Right hindlimb (tissue), 1 donor: Measurements from ENCODE around the gene MROH7.

Source experiments
- DNase-seq: peaks from one replicate; pipeline ENCODE4 v3.0.0-alpha.2; 2018

The MROH7 gene

DNA sequence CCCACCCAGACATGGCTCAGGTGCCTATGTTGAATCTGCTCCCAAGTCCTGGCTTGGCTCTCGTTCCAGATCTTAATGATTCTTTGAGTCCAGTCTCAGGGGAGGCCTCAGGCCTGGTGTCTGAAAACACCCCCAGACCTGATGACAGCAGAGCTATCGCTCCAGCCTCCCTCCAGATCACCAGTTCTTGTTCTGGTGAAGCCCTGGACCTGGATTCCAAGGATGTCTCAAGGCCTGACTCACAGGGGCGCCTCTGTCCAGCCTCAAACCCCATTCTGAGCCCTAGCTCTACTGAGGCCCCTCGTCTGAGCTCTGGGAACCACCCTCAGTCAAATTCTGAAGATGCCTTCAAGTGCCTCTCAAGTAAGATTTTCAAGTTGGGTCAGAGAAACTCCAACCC, 11.4 kb downstream of the MROH7 start:
- no peak for DNase-seq

DNA sequence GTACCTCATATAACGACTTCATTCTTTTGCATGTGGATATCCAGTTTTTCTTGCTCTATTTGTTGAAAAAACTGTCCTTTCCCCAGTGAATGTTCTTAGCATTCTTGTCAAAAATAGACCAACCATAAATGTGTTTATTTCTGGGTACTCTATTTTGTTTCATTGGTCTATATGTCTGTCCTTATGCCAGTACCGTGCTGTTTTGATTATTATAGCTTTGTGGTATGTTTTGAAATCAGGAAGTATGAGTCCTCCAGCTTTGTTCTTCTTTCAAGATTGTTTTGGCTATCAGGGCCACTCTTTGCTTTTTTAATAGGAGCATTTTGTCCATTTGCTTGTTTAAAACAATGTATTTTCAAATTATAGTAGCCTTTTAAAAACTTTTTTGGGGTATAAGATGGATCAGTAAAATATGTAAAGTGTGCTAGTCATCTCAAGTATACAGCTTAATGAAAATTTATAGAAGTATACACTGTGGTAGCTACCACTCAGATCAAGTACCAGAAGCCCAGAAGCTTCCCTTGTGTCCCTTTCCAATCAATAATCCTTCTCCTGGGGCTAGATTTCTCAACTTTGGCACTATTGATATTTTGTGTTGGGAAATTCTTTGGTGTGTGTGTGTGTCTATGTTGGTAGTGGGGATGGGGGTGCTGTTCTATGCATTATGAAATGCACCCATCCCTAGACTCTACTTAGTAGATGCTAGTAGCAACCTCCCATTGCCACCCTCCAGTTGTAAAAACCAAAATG, 16.8 kb downstream of the MROH7 start:
- no peak for DNase-seq

DNA sequence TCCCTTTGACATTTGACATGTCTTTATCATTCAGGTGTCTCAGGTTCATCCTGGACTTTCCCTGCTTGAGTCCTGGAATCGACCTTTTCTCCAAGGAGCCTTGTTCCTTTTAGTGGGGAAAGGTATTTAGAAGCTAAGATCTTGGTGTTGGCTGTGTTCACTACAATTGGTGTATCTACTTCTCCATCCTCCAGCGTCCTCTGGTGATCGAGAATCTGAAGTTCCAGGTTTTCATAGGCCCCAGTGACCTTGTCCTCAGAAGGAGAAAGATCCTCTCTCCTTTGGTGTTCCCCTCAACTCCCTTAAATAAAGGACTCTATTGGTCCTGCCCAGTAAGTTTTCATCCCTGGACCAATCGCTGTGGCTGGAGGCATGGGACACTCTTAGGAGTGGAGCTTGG, 22.1 kb downstream of the MROH7 start:
- DNase-seq, result no peak

DNA sequence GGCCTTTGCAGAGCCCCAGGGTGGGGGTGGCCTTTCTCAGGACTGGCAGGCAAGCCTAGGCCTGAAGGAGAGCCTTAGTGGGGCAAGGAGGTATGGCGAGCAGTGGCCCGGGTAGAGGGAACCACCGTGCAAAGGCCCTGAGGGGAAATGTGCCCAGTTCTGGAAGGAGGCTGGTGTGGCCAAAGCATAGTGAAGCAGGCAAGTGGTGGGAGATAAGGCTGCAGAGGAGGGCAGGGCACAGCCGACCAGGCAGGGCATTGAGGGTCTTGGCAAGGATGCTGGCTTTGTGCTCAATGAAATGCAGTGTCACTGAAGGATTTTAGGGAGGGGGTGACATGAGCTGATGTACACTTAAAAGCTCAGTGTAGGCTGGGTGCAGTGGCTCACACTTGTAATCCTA, 22.8 kb downstream of the MROH7 start:
- DNase-seq, result no peak

DNA sequence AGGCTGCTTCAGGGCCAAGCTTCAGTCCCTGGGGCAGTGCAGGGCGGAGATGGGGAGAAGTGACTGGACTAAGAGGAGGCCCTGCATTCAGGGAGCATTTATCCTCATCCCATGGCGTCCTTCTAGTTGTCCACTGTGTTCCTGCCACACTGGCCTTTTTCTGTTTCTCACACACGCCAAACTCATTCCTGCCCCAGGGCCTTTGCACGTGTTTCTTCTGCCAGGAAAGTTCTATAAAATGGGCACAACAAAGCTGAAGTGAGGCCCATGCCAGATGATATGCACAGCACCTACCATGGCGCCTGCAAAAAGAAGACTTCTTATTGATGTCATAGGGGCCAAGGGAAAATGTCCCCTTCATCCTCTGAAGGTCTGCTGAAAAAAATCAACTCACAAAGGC, 24.3 kb downstream of the MROH7 start:
- DNase-seq, result no peak

DNA sequence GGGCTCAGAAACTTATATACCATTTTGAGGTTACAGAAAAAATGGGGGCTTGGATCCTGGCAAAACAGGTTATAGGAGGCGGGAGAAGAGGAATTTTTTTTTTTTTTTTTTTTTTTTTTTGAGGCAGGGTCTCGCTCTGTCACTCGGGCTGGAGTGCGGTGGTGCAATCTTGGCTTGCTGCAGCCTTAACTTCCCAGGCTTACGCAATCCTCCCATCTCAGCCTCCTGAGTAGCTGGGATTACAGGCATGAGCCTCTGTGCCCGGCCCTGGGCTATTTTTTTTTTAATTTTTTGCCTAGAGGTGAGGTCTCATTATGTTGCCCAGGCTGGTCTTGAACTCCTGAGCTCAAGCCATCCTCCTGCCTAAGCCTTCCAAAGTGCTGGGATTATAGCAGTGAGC, 24.7 kb downstream of the MROH7 start:
- DNase-seq, result no peak

DNA sequence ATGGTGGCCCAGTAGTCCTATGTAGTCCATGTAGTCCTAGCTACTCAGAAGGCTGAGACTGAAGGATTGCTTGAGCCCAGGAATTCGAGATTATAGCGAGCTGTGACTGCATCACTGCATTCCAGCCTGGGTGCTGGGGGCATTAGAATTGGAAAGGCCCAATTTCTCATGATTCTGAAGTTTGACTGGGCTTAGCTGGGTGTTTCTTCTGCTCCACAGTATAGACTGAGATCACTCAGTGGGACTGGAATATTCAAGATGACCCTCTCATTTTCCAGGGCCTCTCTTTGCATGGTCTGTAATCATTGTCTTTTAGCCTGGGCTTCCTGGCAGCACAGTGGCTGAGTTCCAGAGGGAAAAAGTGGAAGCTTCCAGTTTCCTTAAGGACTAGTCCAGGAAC, 26.2 kb downstream of the MROH7 start:
- no peak for DNase-seq

DNA sequence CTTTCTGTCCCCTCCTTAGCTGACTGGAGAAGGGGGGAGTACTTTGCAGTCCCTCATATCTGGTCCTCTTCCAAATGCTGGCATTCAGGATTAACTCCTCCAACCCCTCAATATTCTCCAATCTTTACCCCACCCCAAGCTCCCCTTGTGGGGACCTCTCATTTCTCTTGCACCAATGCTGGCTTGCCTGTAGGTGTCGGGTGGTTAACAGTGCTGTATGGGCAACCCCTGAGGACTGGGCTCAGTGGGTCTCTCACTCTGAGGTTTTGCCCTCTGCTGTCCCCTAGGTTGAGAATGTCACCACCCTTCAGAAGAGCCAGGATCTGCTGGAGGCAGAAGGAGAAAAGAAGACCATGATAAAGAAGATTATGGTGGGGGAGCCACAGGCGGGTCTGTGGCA, 27.0 kb downstream of the MROH7 start:
- DNase-seq, result no peak

DNA sequence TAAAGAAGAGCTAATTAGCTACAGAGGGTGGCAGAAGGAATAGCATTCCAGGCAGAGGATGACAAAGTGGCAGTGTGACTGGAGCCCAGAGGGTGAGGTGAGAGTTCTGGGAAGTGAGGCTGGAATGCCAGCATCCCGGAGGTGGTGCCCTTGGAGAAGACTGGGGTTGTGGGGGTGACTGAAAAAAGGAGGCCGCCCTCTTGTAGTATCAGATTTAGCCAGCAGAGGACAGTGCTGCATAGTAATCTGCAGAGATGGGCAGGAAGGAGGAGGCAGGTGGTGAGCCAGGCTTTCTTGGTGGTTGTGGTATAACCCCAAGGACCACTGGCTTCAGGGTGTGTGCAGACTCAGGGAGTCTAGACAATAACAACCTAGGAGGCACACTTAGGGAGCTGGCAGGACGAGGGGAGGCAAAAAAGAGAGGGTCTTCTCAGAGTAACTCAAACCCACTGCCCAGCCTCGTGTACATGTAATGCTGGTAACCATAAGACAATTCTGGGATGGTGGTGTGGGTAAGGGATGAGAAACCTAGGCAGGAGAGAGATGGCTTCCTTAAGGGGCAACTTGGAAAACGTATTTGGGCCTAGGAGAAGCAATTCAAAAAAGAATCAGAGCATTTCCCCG, 30.5 kb downstream of the MROH7 start:
- peak; percentile 33 for DNase-seq

DNA sequence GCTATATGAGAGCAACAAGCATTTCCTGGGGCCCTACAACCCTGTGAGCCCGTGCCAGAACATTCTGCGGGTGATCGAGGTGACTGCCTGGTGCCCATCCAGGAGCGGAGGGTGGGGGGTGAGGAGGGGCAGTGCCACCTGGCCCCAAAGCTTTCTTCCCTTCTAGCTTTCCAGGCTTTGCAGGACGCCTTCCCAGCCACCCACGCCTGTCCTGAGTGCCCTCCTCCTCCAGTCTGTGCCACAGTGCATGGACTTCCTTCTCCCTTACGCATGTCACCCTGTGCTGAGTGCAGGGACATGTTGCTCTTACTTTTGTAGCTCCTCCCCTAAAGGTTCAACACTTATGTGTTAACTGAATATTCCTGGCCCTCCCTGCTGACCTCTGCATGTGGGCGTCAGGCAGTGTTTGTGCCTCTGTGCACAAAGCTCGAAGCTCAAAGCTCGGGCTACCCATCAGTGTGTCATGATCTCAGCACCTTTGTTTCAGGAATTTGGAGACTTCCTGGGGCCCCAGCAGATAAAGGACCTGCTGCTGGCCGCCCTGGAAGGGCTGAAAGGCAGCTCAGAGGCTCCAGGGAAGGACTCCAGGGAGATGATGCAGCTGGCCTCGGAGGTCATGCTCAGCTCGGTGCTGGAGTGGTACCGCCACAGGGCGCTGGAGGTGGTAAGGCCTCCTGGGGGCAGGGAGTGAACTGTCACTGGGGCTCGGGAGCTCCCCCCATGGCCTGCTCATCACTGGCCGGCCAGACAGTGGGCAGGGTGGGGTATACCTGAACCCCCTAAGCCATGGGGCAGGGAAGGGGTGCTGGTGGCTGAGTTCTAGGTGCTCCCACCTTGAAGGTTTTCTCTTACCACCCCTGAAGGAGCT, 37.4 kb downstream of the MROH7 start:
- no peak for DNase-seq

DNA sequence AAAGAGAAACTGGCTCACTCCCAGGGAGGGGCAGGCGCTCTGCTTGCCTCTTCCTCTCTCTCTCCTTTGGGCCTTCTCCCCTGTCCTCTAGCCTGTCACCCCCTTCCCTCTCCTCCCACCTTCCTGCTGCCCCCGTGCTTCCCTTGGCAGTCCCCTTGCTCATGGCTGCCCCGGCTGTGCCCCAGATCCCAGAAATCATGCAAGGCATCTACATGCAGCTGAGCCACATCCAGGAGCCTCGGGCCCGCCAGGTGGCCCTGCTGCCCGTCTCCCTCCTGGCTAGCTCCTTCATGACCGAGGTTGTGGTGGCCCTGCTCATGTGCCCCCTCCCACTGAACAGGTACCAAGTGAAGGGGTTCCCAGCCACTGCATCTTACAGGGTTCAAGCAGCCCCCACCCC, 38.1 kb downstream of the MROH7 start:
- DNase-seq, result no peak

DNA sequence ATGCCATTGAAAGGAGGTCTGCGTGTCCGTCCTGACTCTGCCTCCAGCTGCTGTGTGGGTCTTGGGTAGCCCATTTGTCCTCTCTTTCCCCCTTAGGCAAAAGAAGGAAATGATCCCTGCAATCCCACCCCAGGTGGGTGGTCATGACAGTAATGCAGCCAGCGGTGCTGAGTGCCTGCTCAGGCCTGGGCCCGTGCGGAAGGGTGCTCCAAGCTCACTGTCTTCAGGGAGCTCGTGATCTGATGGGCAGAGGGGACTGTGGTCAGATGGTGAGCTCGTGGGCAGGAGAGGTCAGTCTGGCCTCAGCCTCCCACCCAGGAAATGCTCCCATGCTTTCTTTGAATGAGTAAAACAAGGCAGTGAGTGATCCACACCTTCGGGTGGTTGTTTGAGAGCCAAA, 38.8 kb downstream of the MROH7 start:
- DNase-seq, result no peak

DNA sequence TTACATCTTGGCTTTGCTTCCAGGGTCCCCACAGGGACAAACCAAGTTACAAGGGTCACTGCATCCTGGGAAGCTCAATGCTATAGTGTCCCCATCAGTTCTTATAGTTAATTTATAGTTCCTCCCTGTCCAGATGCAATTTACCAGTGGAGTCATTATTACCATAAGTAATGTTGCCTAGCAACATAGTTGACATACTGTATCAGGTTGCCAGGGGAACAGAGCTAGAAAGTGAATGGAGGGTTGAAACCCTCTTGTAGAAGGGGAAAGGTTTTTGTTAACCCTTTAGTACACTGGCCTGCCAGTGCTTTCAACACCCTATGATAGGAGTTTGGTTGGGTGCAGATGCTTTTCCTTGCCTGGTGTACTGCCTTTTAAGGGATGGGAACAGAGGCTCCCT, 39.8 kb downstream of the MROH7 start:
- DNase-seq, result no peak

DNA sequence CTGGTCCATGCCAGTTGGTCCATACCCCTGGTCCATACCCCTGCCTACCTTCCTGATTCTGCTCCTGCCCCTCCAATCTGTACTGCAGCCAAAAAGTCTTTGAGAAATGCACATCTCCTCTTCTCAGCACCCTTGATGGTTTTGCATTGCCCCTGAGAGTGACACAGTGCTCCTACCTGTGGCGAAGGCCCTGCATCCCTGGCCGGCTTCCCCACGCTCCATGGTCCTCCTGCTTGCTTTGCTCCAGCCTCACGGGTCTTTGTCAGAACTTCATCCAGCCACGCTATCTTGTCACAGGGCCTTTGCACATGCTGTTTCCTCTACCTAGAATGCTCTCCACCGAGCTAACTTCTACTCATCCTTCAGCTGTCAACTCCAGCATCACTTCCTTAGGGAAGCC, 41.9 kb downstream of the MROH7 start:
- DNase-seq, result no peak

DNA sequence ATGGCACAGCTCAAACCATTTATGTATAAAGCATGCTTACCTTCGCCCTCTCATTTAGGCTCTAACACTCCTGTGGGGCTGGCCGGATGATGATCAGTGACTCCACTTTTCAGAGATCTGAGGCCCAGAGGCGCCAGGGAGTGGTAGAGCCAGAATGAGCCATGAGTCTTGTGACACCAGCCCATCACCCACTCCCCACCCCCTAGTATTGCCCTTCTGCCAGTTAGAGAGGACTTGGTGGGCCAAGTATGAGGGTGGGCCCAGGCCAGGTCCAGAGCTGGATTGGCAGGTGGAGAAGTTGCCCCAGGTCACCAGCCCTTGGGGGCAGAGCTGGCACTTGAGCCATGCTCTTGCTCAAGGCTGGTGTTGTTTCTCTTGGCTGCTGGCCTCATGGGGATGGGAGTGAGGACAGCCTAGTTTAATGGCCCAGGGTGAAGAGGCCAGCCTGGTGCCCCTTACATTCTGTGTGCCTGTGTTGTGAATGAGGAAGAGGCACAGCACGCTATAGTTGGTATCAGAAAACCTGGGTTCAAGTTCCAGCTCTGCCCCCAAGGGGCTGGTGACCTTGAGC, 43.8 kb downstream of the MROH7 start:
- no peak for DNase-seq

DNA sequence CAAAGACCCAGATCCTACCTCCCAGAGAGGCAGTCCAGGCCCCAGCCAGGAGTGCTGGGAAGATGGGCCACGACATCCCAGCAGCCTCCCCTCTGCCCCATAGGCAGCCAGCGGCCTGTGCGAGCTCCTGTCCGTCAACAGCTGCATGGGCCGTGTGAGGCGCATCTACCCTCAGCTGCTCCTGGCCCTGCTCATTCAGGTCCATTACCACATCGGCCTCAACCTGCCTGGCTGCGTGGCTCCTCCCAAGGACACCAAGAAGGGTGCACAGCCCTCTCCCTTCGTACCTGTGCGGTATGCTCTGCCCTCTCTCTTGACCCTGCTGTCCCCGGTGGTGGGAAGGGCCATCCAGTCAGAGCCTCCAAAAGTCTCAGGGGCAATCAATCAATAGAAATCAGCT, 44.6 kb downstream of the MROH7 start:
- no peak for DNase-seq

DNA sequence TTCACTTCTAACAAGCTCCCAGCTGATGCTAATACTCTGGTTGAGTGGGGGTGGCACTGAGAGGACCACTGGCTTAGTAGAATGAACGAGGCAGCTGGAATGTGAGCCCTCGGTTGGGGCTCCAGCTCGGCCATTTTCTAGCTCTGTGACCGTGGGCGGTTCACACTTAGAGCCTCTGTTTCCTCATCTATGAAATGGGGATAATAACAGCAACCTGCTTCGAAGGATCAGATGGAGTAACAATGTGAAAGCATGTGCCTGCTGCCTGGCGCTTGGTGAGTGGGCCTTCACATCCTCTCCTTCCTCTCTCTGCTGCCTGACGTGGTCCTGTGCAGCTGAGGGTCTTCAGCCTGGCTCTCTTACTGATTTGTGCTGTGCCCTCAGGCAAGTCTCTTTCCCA, 53.2 kb downstream of the MROH7 start:
- DNase-seq, result no peak

DNA sequence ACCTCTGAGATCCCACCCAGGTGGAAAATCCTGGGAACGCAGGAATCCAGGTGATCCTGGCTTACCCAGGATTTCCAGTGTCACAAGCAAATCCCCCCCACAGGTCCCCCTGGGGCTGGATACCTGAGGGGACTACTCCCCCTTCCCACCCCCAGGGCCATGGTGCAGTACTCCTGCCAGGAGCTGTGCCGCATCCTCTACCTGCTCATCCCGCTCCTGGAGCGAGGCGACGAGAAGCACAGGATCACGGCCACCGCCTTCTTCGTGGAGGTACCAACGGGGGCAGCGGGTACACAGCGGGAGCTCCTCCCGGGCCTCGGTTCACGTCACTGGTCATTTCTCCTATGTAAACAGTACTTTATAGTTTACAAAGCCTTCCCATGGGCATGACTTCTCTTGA, 53.6 kb downstream of the MROH7 start:
- no peak for DNase-seq

DNA sequence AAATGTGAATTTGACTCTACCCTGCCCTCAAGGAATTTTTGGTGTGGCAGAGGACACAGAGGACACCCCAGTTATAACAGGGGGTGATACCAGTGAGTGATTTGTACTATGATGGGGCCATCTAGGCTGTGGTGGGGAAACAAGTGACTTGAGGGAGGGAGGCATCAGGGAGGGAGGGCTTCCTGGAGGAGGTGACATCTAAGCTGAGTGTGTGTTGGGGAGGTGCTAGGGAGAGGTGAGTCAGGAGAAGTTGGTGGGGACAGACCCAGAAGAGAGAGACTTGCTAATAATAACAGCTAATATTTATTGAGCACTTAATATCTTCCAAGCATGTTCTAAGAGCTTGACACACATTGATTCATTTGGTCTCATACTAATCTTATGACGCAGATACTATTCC, 54.2 kb downstream of the MROH7 start:
- DNase-seq, result no peak

DNA sequence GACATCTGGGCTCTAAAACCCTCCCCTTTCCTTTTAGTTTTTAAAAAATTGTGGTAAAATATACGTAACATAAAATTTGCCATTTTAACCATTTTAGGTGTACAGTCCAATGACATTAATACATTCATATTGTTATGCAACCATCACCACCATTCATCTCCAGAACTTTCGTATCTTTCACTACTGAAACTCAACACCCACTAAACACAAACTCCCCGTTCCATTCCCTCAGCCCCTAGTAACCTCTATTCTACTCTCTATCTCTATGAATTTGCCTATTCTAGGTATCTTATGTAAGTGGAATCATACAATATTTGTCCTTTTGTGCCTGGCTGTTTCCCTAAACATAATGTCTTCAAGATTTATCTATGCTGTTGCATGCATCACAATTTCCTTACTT, 54.7 kb downstream of the MROH7 start:
- no peak for DNase-seq

DNA sequence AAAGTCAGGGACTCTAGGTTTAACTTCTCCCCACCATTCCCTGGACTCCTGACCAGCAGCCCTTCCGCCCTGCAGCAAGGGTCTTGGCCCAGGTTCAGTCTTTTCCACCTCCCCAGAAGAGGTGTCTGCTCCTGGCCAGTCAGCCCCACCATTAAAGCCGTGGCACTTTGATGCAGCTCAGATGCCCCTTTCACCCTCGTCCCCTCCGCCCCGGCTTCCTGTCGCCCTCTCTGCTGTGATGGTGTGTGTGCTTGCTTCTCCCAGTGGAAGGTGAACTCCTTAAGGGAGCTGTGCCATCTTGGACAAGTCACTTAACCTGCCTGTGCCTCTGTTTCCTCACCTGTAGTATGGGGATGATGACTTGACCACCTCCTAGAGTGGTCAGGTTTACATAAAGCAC, 56.3 kb downstream of the MROH7 start:
- DNase-seq, result no peak

DNA sequence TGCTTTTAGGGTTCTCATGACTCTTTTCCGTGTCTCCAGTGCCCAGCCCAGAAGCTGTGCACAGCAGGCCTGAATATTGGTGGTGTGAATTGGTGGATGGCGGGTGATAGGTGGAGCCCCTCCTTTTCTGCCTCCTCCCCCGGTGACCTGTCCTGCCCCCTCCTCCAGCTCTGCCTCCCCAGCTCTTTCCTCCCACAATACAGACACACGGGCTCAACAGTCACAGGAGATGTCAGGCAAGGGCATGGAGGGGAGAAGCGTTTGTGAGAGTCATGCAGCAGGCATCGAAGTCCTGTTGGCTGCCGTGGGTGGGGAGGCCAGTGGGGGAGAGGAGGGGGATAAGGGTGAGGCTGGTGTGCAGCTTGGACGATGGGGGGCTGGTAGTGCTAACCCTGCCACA, 56.8 kb downstream of the MROH7 start:
- no peak for DNase-seq

DNA sequence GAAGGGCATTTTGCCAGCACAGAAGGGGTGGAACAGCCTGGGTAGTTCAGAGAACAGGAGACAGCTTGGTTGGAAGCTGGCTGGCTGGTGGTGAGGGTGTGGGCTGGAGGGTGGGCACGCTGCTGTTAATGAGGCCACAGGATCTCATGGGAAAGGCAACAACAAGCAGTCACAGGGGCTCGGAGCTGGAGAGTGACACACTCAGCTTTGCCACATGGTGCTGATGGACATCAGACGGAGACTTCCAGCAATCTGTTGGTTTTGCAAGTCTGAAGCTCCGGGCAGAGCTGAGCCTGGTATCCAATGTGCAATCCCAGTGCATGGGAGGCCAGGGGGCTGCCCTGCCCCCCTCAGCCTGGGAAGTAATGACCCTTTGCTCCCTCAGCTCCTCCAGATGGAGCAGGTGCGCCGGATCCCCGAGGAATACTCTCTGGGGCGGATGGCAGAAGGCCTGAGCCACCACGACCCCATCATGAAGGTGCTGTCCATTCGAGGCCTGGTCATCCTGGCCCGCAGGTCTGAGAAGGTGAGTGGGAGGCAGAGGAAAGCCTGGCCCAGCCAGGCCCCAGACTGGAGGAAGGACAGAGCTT, 58.4 kb downstream of the MROH7 start:
- no peak for DNase-seq
